Forelimb muscle (tissue), 1 donor: Measurements from ENCODE around the gene NPFF. TPM values are rescaled to one million over a fixed set of nuclear protein-coding genes. Genes with fewer than 3 reads are reported as not detected.
"Not testable (repeated sequence)": the region's sequence is repeated elsewhere in the genome, so short reads cannot be mapped to it uniquely, and the experiment has no call there.

ENCODE experiments used
- DNase-seq: peaks from one replicate; pipeline ENCODE4 v3.0.0-alpha.2; 2013; ENCODE audit warnings: low read depth
- polyA plus RNA-seq: library from polyadenylated mRNA; unstranded; fragments of 120-200 nt; gene quantifications from one replicate; pipeline ENCODE4 v1.2.1, GENCODE V29; 2013; ENCODE audit not compliant: insufficient read length

Gene NPFF
- polyA plus RNA-seq, 1 donor: not detected

- no peak for DNase-seq
Measured at GRCh38 chr12:53496752-53497032, 10.6 kb downstream of the NPFF start.

GRCh38 chr12:53495903-53496751 lies 11.2 kb downstream of the NPFF start:
- DNase-seq: peak; percentile 61

GRCh38 chr12:53493610-53494391 lies 13.5 kb downstream of the NPFF start:
- DNase-seq: no peak

GRCh38 chr12:53492830-53493609 lies 14.3 kb downstream of the NPFF start:
- peak; percentile 85 for DNase-seq

GRCh38 chr12:53492188-53492587 lies 15.1 kb downstream of the NPFF start:
- DNase-seq: no peak

- no peak for DNase-seq
Measured at GRCh38 chr12:53489242-53489864, 17.9 kb downstream of the NPFF start.

- no peak for DNase-seq
Measured at GRCh38 chr12:53486736-53487487, 20.4 kb downstream of the NPFF start.

GRCh38 chr12:53485955-53486735 lies 21.1 kb downstream of the NPFF start:
- DNase-seq: no peak

GRCh38 chr12:53484686-53485575 lies 22.4 kb downstream of the NPFF start:
- no peak for DNase-seq

GRCh38 chr12:53483979-53484377 lies 23.3 kb downstream of the NPFF start:
- no peak for DNase-seq

- DNase-seq: no peak
Measured at GRCh38 chr12:53483225-53483978, 23.9 kb downstream of the NPFF start.

GRCh38 chr12:53482626-53483168 lies 24.6 kb downstream of the NPFF start:
- DNase-seq: no peak

GRCh38 chr12:53481939-53482586 lies 25.2 kb downstream of the NPFF start:
- DNase-seq: no peak

GRCh38 chr12:53481458-53481857 lies 25.8 kb downstream of the NPFF start:
- not testable (repeated sequence) for DNase-seq

GRCh38 chr12:53480491-53481442 lies 26.5 kb downstream of the NPFF start:
- no peak for DNase-seq

GRCh38 chr12:53479331-53479730 lies 28.0 kb downstream of the NPFF start:
- no peak for DNase-seq

- no peak for DNase-seq
Measured at GRCh38 chr12:53478865-53479264, 28.4 kb downstream of the NPFF start.
